ENCODE results near the gene PRKD1.

PRKD1 gene

DNA sequence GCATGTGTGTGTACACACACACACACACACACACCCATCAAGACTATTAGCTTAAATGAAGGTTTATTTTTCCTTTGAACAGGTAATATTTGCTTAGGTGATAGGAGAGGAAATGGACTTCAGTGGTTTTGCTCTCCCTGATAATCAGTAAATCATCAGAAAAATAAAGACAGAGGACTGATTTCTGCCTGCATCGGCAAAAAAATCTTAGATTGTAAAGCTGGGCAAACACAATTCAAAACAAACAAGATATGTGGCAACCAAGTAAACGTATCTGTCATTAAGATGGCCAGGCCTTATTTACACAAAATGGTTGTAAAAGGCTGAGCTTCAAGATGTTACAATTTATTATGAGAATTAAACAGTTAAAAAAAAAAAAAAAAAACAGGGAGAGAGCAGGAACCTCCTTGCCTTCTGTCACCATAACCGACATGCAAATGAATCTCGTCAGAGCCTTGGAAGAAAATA lies 31.3 kb downstream of the PRKD1 start:
- no peak overlapping the region for H3K4me3 ChIP-seq (ENCODE audit: low read depth, low read length)
- TF ChIP-seq, protein P1, sequence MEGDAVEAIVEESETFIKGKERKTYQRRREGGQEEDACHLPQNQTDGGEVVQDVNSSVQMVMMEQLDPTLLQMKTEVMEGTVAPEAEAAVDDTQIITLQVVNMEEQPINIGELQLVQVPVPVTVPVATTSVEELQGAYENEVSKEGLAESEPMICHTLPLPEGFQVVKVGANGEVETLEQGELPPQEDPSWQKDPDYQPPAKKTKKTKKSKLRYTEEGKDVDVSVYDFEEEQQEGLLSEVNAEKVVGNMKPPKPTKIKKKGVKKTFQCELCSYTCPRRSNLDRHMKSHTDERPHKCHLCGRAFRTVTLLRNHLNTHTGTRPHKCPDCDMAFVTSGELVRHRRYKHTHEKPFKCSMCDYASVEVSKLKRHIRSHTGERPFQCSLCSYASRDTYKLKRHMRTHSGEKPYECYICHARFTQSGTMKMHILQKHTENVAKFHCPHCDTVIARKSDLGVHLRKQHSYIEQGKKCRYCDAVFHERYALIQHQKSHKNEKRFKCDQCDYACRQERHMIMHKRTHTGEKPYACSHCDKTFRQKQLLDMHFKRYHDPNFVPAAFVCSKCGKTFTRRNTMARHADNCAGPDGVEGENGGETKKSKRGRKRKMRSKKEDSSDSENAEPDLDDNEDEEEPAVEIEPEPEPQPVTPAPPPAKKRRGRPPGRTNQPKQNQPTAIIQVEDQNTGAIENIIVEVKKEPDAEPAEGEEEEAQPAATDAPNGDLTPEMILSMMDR (IDR thresholded peaks at IDR 0.05; ENCODE audit: low read depth, low read length, missing control alignments) = no peak
- in situ Hi-C loops (cut with HindIII; ENCODE audit: low sequenced_read_pairs) = no loop called here

DNA sequence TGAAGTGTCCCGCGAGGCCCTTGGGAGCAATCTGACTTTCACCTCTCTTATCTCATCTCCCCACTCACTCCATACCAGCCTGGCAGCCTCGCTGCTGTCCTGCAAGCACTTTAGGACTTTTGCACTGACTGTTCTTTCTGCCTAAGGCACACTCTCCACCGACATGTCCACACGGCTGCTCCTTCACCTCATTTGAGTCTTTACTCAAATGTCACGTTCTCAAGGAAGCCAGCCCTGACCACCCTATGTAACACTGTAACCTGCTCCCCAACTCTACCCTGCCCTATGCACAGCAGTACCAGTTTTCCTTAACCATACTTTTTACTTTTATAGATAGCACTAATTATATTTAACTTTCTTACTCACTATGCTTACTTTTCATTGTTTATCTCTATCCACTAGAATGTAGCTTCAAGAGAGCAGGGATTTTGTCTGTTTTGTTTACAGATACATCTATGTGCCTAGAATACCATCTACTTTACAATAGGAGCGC lies 32.0 kb downstream of the PRKD1 start:
- in situ Hi-C loops (cut with HindIII; ENCODE audit: low sequenced_read_pairs) = no loop called here
- H3K4me3 ChIP-seq (ENCODE audit: low read depth, low read length) = no peak overlapping the region
- TF ChIP-seq, protein P1 (IDR thresholded peaks at IDR 0.05; ENCODE audit: low read depth, low read length, missing control alignments) = no peak
- DNase-seq (ENCODE audit: low read depth) = no peak

More for the DNA sequence above, 31.3 kb downstream of the PRKD1 start:
- no peak for DNase-seq (ENCODE audit: low read depth)

DNA sequence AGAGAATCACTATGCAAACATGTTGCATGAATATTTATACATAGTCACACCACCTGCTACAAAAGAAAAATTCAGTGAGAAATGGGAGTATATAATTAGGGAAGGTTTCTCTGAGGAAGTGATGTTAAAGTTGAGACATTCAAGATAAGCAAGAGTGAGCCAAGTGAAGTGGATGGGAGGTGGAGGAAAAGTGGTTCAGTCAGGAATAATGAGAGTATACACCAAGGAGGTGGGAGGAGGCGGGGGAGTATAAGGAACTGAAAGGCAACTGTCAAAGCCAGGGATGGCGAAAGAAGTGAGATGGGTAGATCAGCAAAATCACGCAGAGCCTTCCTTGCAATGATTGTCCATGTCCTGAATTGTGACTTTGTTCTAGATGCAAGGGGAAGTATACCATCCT lies 33.7 kb downstream of the PRKD1 start:
- DNase-seq (ENCODE audit: low read depth) = no peak
- H3K4me3 ChIP-seq (ENCODE audit: low read depth, low read length) = no peak overlapping the region
- TF ChIP-seq, protein P1 (IDR thresholded peaks at IDR 0.05; ENCODE audit: low read depth, low read length, missing control alignments) = no peak
- in situ Hi-C loops (cut with HindIII; ENCODE audit: low sequenced_read_pairs) = no loop called here

DNA sequence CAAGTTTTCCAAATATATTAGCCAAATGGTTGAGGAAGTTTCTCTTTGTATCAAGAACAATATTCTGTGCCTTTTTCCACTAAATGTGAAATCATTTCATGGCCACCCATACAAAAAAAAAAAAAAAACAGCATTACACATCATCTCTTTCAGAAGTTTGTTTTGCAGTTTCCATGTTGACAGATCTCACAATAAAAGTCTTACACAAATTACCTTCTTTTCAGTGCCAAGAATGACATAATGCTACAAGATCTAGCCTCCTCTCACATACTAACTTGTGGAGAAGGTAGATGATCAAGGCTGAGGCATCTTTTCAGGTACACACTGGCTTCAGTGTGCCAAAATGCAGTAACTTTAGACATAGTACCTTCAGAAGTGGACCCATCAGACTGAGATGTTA lies 35.3 kb downstream of the PRKD1 start:
- in situ Hi-C loops (cut with HindIII; ENCODE audit: low sequenced_read_pairs) = no loop called here
- no peak overlapping the region for H3K4me3 ChIP-seq (ENCODE audit: low read depth, low read length)
- TF ChIP-seq, protein P1 (IDR thresholded peaks at IDR 0.05; ENCODE audit: low read depth, low read length, missing control alignments) = no peak
- no peak for DNase-seq (ENCODE audit: low read depth)

DNA sequence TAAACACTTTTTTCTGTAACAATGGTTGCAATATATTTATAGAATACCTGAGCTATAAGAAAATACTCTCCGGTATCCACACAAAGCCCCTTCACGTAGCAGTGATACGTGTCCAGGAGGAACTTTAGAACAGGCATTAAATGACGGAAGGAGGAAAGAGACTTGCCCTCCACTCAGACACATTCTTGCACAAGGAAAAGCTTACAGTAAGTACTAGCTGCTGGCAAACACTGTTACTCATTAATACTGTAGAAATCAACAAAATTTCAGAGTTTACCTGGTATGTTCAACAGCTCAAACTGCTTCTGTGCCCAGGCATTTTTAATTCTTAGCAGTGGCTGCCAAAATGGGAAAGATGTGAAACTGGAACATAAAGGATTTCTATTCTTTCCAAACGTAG lies 41.7 kb downstream of the PRKD1 start:
- no peak overlapping the region for H3K4me3 ChIP-seq (ENCODE audit: low read depth, low read length)
- in situ Hi-C loops (cut with HindIII; ENCODE audit: low sequenced_read_pairs) = no loop called here
- TF ChIP-seq, protein P1 (IDR thresholded peaks at IDR 0.05; ENCODE audit: low read depth, low read length, missing control alignments) = no peak
- DNase-seq (ENCODE audit: low read depth) = no peak

DNA sequence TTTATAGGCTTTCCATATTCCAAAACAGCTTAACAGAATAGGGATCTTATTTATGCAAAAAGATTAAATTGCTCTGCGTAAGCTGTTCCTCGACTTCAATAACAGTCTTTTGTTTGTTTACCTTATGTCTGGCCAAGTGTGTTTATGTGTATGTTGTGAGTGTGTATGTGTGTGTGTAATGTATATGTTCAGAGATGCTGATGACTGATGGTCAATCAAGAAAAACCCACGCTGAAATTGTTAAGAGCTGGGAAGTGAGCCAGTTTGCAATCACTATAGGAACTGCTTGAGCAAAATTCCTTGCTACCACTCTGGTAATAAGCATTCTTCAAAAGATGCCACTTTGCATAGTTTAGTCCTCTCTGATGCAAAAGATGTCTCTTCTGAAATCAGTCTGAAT lies 59.6 kb downstream of the PRKD1 start:
- in situ Hi-C loops (cut with HindIII; ENCODE audit: low sequenced_read_pairs) = no loop called here
- TF ChIP-seq, protein P1 (IDR thresholded peaks at IDR 0.05; ENCODE audit: low read depth, low read length, missing control alignments) = no peak
- no peak for DNase-seq (ENCODE audit: low read depth)
- H3K4me3 ChIP-seq (ENCODE audit: low read depth, low read length) = no peak overlapping the region
